ENCODE results near the gene PPBP. TPM values are rescaled to one million over a fixed set of nuclear protein-coding genes. Genes with fewer than 3 reads are reported as not detected.

Gene PPBP
- not detected in 2 replicates for total RNA-seq
- long read RNA-seq, result 0 reads

GRCh38 chr4:73988061-73988460 is at the start of gene PPBP:
PPBP (minus strand) TSS chr4:73988190; CDS start chr4:73988103, 87 bp downstream.
- no peaks in the 10 kb centered on the region for H3K9me3 Mint-ChIP-seq (ENCODE audit: unreplicated experiment)
- H3K27me3 Mint-ChIP-seq (ENCODE audit: unreplicated experiment), result peaks cover 45% of the 10 kb centered on the region
- H3K4me1 Mint-ChIP-seq (ENCODE audit: unreplicated experiment), result no peaks in the 10 kb centered on the region
- DNase-seq (ENCODE audit: extremely low spot score, unreplicated experiment), result no peak
- H3K27ac Mint-ChIP-seq (ENCODE audit: unreplicated experiment), result no peak within 1 kb of the TSS
- H3K4me3 Mint-ChIP-seq (ENCODE audit: unreplicated experiment), result no peak within 1 kb of the TSS
- no peaks in the 10 kb centered on the region for H3K36me3 Mint-ChIP-seq (ENCODE audit: unreplicated experiment)
- TF ChIP-seq, protein P1, sequence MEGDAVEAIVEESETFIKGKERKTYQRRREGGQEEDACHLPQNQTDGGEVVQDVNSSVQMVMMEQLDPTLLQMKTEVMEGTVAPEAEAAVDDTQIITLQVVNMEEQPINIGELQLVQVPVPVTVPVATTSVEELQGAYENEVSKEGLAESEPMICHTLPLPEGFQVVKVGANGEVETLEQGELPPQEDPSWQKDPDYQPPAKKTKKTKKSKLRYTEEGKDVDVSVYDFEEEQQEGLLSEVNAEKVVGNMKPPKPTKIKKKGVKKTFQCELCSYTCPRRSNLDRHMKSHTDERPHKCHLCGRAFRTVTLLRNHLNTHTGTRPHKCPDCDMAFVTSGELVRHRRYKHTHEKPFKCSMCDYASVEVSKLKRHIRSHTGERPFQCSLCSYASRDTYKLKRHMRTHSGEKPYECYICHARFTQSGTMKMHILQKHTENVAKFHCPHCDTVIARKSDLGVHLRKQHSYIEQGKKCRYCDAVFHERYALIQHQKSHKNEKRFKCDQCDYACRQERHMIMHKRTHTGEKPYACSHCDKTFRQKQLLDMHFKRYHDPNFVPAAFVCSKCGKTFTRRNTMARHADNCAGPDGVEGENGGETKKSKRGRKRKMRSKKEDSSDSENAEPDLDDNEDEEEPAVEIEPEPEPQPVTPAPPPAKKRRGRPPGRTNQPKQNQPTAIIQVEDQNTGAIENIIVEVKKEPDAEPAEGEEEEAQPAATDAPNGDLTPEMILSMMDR (IDR thresholded peaks at IDR 0.05), result no peak

GRCh38 chr4:74037076-74037955 is 49.3 kb upstream of the PPBP start:
- H3K4me3 Mint-ChIP-seq (ENCODE audit: unreplicated experiment), result peak overlapping the region; percentile 88
- no peak overlapping the region for H3K27ac Mint-ChIP-seq (ENCODE audit: unreplicated experiment)
- H3K9me3 Mint-ChIP-seq (ENCODE audit: unreplicated experiment), result no peaks in the 10 kb centered on the region
- peaks cover 5% of the 10 kb centered on the region for H3K27me3 Mint-ChIP-seq (ENCODE audit: unreplicated experiment)
- TF ChIP-seq, protein P1 (IDR thresholded peaks at IDR 0.05), result no peak
- H3K4me1 Mint-ChIP-seq (ENCODE audit: unreplicated experiment), result peaks cover 20% of the 10 kb centered on the region
- peaks cover 2% of the 10 kb centered on the region for H3K36me3 Mint-ChIP-seq (ENCODE audit: unreplicated experiment)
- DNase-seq (ENCODE audit: extremely low spot score, unreplicated experiment), result no peak

DNA sequence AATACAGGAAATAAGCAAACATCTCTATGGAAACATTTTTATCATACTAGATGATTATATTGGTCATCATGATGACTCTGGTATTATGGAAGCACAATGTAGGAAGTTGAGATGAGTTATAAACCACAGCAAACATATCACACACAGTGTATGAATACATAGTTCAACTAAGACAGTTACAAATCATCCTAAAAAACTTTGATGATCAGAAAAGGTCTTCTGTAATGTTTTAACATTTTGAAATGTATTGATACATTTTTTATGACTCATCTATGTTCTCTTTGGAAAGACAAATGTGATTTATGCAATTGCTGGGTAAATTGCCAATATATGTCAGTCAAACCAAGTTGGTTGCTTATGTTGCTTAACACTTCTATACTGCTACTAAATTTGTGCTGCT is 45.7 kb upstream of the PPBP start:
- TF ChIP-seq, protein P1 (IDR thresholded peaks at IDR 0.05), result no peak
- peaks cover 2% of the 10 kb centered on the region for H3K36me3 Mint-ChIP-seq (ENCODE audit: unreplicated experiment)
- H3K4me1 Mint-ChIP-seq (ENCODE audit: unreplicated experiment), result peaks cover 12% of the 10 kb centered on the region
- no peak overlapping the region for H3K27ac Mint-ChIP-seq (ENCODE audit: unreplicated experiment)
- H3K9me3 Mint-ChIP-seq (ENCODE audit: unreplicated experiment), result peaks cover 2% of the 10 kb centered on the region
- no peak for DNase-seq (ENCODE audit: extremely low spot score, unreplicated experiment)
- H3K4me3 Mint-ChIP-seq (ENCODE audit: unreplicated experiment), result no peak overlapping the region
- peaks cover 2% of the 10 kb centered on the region for H3K27me3 Mint-ChIP-seq (ENCODE audit: unreplicated experiment)

DNA sequence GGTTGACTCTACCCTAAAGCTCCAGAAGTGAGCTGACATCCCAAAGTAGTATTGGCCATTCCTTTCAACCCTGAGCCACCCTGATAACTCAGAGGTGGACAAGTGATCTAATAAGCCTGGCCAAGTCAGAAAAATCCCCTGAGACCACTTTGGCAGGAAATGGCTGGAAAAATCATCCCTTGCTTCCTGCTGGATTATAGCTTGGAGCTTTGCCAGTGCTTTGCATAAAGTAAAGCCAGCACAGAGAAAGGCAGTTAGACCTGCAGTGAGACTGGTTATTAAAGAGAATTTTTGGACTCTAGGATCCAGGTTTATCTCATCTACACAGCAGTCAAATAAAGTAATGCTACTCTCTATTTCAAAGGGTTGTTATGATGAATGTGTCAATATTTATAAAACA is 44.1 kb upstream of the PPBP start:
- Mint-ChIP-seq H3K4me1 (ENCODE audit: unreplicated experiment) (peaks cover 1% of the 10 kb centered on the region), H3K4me3 (ENCODE audit: unreplicated experiment) (no peak overlapping the region), H3K27ac (ENCODE audit: unreplicated experiment) (no peak overlapping the region), H3K27me3 (ENCODE audit: unreplicated experiment) (peaks cover 6% of the 10 kb centered on the region), H3K36me3 (ENCODE audit: unreplicated experiment) (peaks cover 3% of the 10 kb centered on the region), H3K9me3 (ENCODE audit: unreplicated experiment) (peaks cover 11% of the 10 kb centered on the region)
- no peak for DNase-seq (ENCODE audit: extremely low spot score, unreplicated experiment)
- TF ChIP-seq, protein P1 (IDR thresholded peaks at IDR 0.05), result no peak

DNA sequence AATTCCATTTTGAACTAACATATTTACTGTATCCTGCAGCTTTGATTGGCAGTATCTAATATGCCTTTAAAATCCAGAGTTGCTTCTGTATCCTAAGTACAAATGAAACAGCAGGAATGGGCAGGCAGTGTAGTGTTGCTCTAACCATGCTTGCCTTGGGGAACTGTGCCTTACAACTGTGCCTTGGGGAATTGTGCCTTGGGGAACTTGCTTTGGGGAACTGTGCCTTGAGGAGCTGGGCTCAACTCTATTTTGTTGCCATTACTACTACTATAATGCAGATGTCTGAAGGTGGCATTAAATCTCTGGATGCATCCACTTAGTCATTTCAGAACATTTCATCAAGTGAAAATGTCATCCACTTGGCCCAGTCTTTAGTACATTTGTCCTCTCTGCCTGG is 43.6 kb upstream of the PPBP start:
- Mint-ChIP-seq H3K4me3 (ENCODE audit: unreplicated experiment) (no peak overlapping the region), H3K4me1 (ENCODE audit: unreplicated experiment) (no peaks in the 10 kb centered on the region), H3K27me3 (ENCODE audit: unreplicated experiment) (peaks cover 6% of the 10 kb centered on the region), H3K9me3 (ENCODE audit: unreplicated experiment) (peaks cover 12% of the 10 kb centered on the region), H3K27ac (ENCODE audit: unreplicated experiment) (no peak overlapping the region), H3K36me3 (ENCODE audit: unreplicated experiment) (peaks cover 3% of the 10 kb centered on the region)
- no peak for DNase-seq (ENCODE audit: extremely low spot score, unreplicated experiment)
- TF ChIP-seq, protein P1 (IDR thresholded peaks at IDR 0.05), result no peak

Data from osteocyte (in vitro differentiated cells).